ENCODE data around the gene IGF1R. TPM values are rescaled to one million over a fixed set of nuclear protein-coding genes. Genes with fewer than 3 reads are reported as not detected.

Gene IGF1R
- total and polyA plus RNA-seq, 2 of the 13 experiments (the other 11 are each of a cell fraction or from before 2014, with no cell fraction given), result 15.9 to 18.4 TPM

- intact Hi-C loops (cut with micrococcal nuclease; ENCODE audit: unreplicated experiment), result loop anchor here (5.0 kb wide), 1 partner anchor 215 kb away; no protein-coding TSS in a partner anchor
- Histone ChIP-seq H2AFZ (ENCODE audit: low read length) (no peak overlapping the region), H3K27me3 (ENCODE audit: control insufficient read depth in 1 of 2, insufficient read depth in 2 of 2, low read length in 2 of 2) (no peaks in the 10 kb centered on the region), H3K4me3 (replicated peaks in 1 of 3; ENCODE audit: insufficient read depth in 1 of 3, low read depth in 2 of 3, low read length in 3 of 3) (no peak overlapping the region), H3K79me2 (ENCODE audit: insufficient read depth, low read length) (peaks cover 100% of the 10 kb centered on the region), H3K9ac (ENCODE audit: insufficient read depth, low read depth, low read length) (no peak overlapping the region), H4K20me1 (ENCODE audit: insufficient read depth, low read length) (peaks cover 81% of the 10 kb centered on the region), H3K36me3 (replicated peaks in 1 of 2; ENCODE audit: control insufficient read depth in 1 of 2, insufficient read depth in 2 of 2, low read length in 2 of 2) (peaks cover 0 to 4% of the 10 kb centered on the region in 2 experiments; a peak in 2 of 5 replicates), H3K4me2 (ENCODE audit: low read depth, low read length) (no peak overlapping the region), H3K27ac (ENCODE audit: extremely low read length, insufficient read depth, low read length) (no peak overlapping the region), H3K4me1 (ENCODE audit: insufficient read depth, low read length) (peaks cover 99% of the 10 kb centered on the region), H3K9me3 (ENCODE audit: low read length) (no peaks in the 10 kb centered on the region)
- FAIRE-seq (no peak), ATAC-seq (no peak), DNase-seq (ENCODE audit: low spot score) (no peak)
- in situ Hi-C loops (cut with HindIII; ENCODE audit: extremely low pct_ligation_motif_present, low pct_unique_long_range_greater_than_20kb), result loop anchor here (5.0 to 10.0 kb wide), 2 partner anchors 117 to 135 kb away; no protein-coding TSS in a partner anchor
- BruUV-seq (replicated peaks), result no TSS peak
- CTCF ChIA-PET (ENCODE audit: low intra/inter-chr PET ratio, low total read pairs), result interaction anchor here (2.6 kb wide), 1 partner anchor 138 kb away, joined by 12 read pairs; no protein-coding TSS in a partner anchor
- POLR2A ChIA-PET, result no interaction called here
- 100% methylated on average over 3 of the region's 4 CpGs for WGBS (ENCODE audit: low lambda C conversion rate)
- TF ChIP-seq, protein P1, sequence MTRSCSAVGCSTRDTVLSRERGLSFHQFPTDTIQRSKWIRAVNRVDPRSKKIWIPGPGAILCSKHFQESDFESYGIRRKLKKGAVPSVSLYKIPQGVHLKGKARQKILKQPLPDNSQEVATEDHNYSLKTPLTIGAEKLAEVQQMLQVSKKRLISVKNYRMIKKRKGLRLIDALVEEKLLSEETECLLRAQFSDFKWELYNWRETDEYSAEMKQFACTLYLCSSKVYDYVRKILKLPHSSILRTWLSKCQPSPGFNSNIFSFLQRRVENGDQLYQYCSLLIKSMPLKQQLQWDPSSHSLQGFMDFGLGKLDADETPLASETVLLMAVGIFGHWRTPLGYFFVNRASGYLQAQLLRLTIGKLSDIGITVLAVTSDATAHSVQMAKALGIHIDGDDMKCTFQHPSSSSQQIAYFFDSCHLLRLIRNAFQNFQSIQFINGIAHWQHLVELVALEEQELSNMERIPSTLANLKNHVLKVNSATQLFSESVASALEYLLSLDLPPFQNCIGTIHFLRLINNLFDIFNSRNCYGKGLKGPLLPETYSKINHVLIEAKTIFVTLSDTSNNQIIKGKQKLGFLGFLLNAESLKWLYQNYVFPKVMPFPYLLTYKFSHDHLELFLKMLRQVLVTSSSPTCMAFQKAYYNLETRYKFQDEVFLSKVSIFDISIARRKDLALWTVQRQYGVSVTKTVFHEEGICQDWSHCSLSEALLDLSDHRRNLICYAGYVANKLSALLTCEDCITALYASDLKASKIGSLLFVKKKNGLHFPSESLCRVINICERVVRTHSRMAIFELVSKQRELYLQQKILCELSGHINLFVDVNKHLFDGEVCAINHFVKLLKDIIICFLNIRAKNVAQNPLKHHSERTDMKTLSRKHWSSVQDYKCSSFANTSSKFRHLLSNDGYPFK (CRISPR knock-in tag; IDR thresholded peaks at IDR 0.05; ENCODE audit: borderline replicate concordance), result no peak
- no peak for TF ChIP-seq FOSL1 (CRISPR knock-in tag; IDR thresholded peaks at IDR 0.05; ENCODE audit: borderline replicate concordance)
- TF ChIP-seq, protein P2, sequence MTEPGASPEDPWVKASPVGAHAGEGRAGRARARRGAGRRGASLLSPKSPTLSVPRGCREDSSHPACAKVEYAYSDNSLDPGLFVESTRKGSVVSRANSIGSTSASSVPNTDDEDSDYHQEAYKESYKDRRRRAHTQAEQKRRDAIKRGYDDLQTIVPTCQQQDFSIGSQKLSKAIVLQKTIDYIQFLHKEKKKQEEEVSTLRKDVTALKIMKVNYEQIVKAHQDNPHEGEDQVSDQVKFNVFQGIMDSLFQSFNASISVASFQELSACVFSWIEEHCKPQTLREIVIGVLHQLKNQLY (CRISPR knock-in tag; IDR thresholded peaks at IDR 0.05), result no peak
- TF ChIP-seq, protein P3, sequence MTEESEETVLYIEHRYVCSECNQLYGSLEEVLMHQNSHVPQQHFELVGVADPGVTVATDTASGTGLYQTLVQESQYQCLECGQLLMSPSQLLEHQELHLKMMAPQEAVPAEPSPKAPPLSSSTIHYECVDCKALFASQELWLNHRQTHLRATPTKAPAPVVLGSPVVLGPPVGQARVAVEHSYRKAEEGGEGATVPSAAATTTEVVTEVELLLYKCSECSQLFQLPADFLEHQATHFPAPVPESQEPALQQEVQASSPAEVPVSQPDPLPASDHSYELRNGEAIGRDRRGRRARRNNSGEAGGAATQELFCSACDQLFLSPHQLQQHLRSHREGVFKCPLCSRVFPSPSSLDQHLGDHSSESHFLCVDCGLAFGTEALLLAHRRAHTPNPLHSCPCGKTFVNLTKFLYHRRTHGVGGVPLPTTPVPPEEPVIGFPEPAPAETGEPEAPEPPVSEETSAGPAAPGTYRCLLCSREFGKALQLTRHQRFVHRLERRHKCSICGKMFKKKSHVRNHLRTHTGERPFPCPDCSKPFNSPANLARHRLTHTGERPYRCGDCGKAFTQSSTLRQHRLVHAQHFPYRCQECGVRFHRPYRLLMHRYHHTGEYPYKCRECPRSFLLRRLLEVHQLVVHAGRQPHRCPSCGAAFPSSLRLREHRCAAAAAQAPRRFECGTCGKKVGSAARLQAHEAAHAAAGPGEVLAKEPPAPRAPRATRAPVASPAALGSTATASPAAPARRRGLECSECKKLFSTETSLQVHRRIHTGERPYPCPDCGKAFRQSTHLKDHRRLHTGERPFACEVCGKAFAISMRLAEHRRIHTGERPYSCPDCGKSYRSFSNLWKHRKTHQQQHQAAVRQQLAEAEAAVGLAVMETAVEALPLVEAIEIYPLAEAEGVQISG (CRISPR knock-in tag; IDR thresholded peaks at IDR 0.05), result no peak
- TF ChIP-seq MAX (IDR thresholded peaks at IDR 0.05), result no peak
- no peak for TF ChIP-seq ELF4 (CRISPR knock-in tag; IDR thresholded peaks at IDR 0.05; ENCODE audit: borderline replicate concordance)
- TF ChIP-seq NR2F6 (IDR thresholded peaks at IDR 0.05), result no peak
- no peak for TF ChIP-seq NR2F6 (CRISPR knock-in tag; IDR thresholded peaks at IDR 0.05)
- TF ChIP-seq ZEB1 (IDR thresholded peaks at IDR 0.05; ENCODE audit: insufficient replicate concordance, low read depth), result no peak
- no peak for TF ChIP-seq BORCS8-MEF2B (CRISPR knock-in tag; IDR thresholded peaks at IDR 0.05)
- TF ChIP-seq, protein P4, sequence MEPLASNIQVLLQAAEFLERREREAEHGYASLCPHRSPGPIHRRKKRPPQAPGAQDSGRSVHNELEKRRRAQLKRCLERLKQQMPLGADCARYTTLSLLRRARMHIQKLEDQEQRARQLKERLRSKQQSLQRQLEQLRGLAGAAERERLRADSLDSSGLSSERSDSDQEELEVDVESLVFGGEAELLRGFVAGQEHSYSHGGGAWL (CRISPR knock-in tag; IDR thresholded peaks at IDR 0.05), result no peak
- TF ChIP-seq, protein P5, sequence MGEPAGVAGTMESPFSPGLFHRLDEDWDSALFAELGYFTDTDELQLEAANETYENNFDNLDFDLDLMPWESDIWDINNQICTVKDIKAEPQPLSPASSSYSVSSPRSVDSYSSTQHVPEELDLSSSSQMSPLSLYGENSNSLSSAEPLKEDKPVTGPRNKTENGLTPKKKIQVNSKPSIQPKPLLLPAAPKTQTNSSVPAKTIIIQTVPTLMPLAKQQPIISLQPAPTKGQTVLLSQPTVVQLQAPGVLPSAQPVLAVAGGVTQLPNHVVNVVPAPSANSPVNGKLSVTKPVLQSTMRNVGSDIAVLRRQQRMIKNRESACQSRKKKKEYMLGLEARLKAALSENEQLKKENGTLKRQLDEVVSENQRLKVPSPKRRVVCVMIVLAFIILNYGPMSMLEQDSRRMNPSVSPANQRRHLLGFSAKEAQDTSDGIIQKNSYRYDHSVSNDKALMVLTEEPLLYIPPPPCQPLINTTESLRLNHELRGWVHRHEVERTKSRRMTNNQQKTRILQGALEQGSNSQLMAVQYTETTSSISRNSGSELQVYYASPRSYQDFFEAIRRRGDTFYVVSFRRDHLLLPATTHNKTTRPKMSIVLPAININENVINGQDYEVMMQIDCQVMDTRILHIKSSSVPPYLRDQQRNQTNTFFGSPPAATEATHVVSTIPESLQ (CRISPR knock-in tag; conservative IDR thresholded peaks at IDR 0.05), result no peak
- TF ChIP-seq, protein P6, sequence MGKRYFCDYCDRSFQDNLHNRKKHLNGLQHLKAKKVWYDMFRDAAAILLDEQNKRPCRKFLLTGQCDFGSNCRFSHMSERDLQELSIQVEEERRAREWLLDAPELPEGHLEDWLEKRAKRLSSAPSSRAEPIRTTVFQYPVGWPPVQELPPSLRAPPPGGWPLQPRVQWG (CRISPR knock-in tag; IDR thresholded peaks at IDR 0.05; ENCODE audit: borderline replicate concordance, low read depth), result no peak
- no peak for TF ChIP-seq SIN3A (IDR thresholded peaks at IDR 0.05; ENCODE audit: borderline replicate concordance, low read depth, low read length)
Measured at GRCh38 chr15:98657721-98658120, 9.4 kb downstream of the IGF1R start.
